Choroid plexus epithelial cell (primary cell): ENCODE measurements around the gene OVCA2.

Experiments
- DNase-seq: peaks from one replicate; pipeline ENCODE4 v3.0.0-alpha.2; 2010; ENCODE audit warnings: low read depth
- H3K4me3 ChIP-seq: 2 replicates; pipeline ENCODE4 v1.5.1; 2011; ENCODE audit warnings: low read depth, mild to moderate bottlenecking, control low read depth, low read length, moderate library complexity
- CTCF ChIP-seq: conservative IDR thresholded peaks from 2 replicates; pipeline ENCODE4 v1.5.1; 2011; ENCODE audit warnings: low read depth, mild to moderate bottlenecking, control low read depth, inconsistent platforms, low read length, moderate library complexity

Gene OVCA2

GRCh38 chr17:1997289-1997926 is 44.4 kb upstream of the OVCA2 start:
- TF ChIP-seq CTCF, result no peak
- no peak for DNase-seq
- no peak overlapping the region for H3K4me3 ChIP-seq

GRCh38 chr17:1997927-1998742 is 43.7 kb upstream of the OVCA2 start:
- H3K4me3 ChIP-seq, result peak overlapping the region; percentile 43
- TF ChIP-seq CTCF, result no peak
- DNase-seq, result no peak

- TF ChIP-seq CTCF, result no peak
- peak; percentile 39 for DNase-seq
- H3K4me3 ChIP-seq, result no peak overlapping the region
These were observed 42.1 kb upstream of the OVCA2 start for GRCh38 chr17:1999557-2000251.

- no peak for TF ChIP-seq CTCF
- DNase-seq, result no peak
- no peak overlapping the region for H3K4me3 ChIP-seq
These were observed 39.0 kb upstream of the OVCA2 start for GRCh38 chr17:2002767-2003329.

GRCh38 chr17:2003525-2003924 is 38.3 kb upstream of the OVCA2 start:
- TF ChIP-seq CTCF, result no peak
- H3K4me3 ChIP-seq, result no peak overlapping the region
- no peak for DNase-seq

GRCh38 chr17:2004435-2004952 is 37.3 kb upstream of the OVCA2 start:
- no peak for TF ChIP-seq CTCF
- H3K4me3 ChIP-seq, result no peak overlapping the region
- DNase-seq, result no peak
